ENCODE measurements around the gene SLC44A3. TPM values are rescaled to one million over a fixed set of nuclear protein-coding genes. Genes with fewer than 3 reads are reported as not detected.

Gene SLC44A3
- total RNA-seq, 3 donors from 2014 or later: 2.1 to 12.6 (median 10.5) TPM

GRCh38 chr1:94805912-94806311 lies 14.2 kb upstream of the SLC44A3 start:
- H3K9me3 ChIP-seq: no peaks in the 10 kb centered on the region
- H3K27ac ChIP-seq: no peak overlapping the region
- H3K36me3 ChIP-seq: no peaks in the 10 kb centered on the region
- peak in 1 of 2 donors; percentile 46 for DNase-seq (ENCODE audit: low spot score in 2 of 2)
- H3K4me1 ChIP-seq: peaks cover 0 to 6% of the 10 kb centered on the region in 2 donors
- TF ChIP-seq CTCF (IDR thresholded peaks at IDR 0.05) (peak; percentile 92 to 98 (median 97)), POLR2AphosphoS5 (IDR thresholded peaks at IDR 0.05) (no peak), POLR2A (IDR thresholded peaks at IDR 0.05) (no peak)
- no peaks in the 10 kb centered on the region for H3K27me3 ChIP-seq
- intact Hi-C loops (cut with DNase I; ENCODE audit: low total_unique reads): no loop called here
- peak overlapping the region in 1 of 3 donors; percentile 8 for H3K4me3 ChIP-seq

- no peaks in the 10 kb centered on the region for H3K36me3 ChIP-seq
- no peak for DNase-seq (ENCODE audit: low spot score in 2 of 2)
- no peak overlapping the region for H3K27ac ChIP-seq
- no peaks in the 10 kb centered on the region for H3K27me3 ChIP-seq
- intact Hi-C loops (cut with DNase I; ENCODE audit: low total_unique reads): no loop called here
- peak overlapping the region in 2 of 3 donors; percentile 8 to 25 for H3K4me3 ChIP-seq
- H3K9me3 ChIP-seq: no peaks in the 10 kb centered on the region
- TF ChIP-seq POLR2A (IDR thresholded peaks at IDR 0.05) (no peak), POLR2AphosphoS5 (IDR thresholded peaks at IDR 0.05) (no peak), CTCF (IDR thresholded peaks at IDR 0.05) (no peak)
- H3K4me1 ChIP-seq: peaks cover 0 to 6% of the 10 kb centered on the region in 2 donors
These were observed 13.7 kb upstream of the SLC44A3 start for GRCh38 chr1:94806441-94806871.

- intact Hi-C loops (cut with DNase I; ENCODE audit: low total_unique reads): no loop called here
- Histone ChIP-seq H3K4me3 (no peak overlapping the region), H3K27me3 (no peaks in the 10 kb centered on the region), H3K4me1 (peaks cover 0 to 3% of the 10 kb centered on the region in 2 donors), H3K36me3 (no peaks in the 10 kb centered on the region), H3K9me3 (no peaks in the 10 kb centered on the region), H3K27ac (no peak overlapping the region)
- TF ChIP-seq POLR2AphosphoS5 (IDR thresholded peaks at IDR 0.05): no peak
- no peak for TF ChIP-seq CTCF (IDR thresholded peaks at IDR 0.05)
- TF ChIP-seq POLR2A (IDR thresholded peaks at IDR 0.05): no peak
- DNase-seq (ENCODE audit: low spot score in 2 of 2): no peak
These were observed 12.2 kb upstream of the SLC44A3 start for GRCh38 chr1:94807742-94808491.

GRCh38 chr1:94808669-94809068 lies 11.5 kb upstream of the SLC44A3 start:
- Histone ChIP-seq H3K27ac (no peak overlapping the region), H3K36me3 (no peaks in the 10 kb centered on the region), H3K4me3 (no peak overlapping the region), H3K9me3 (no peaks in the 10 kb centered on the region), H3K4me1 (no peaks in the 10 kb centered on the region), H3K27me3 (no peaks in the 10 kb centered on the region)
- TF ChIP-seq POLR2A (IDR thresholded peaks at IDR 0.05): no peak
- no peak for TF ChIP-seq POLR2AphosphoS5 (IDR thresholded peaks at IDR 0.05)
- no peak for TF ChIP-seq CTCF (IDR thresholded peaks at IDR 0.05)
- intact Hi-C loops (cut with DNase I; ENCODE audit: low total_unique reads): no loop called here
- DNase-seq (ENCODE audit: low spot score in 2 of 2): no peak

GRCh38 chr1:94812985-94813384 lies 7.2 kb upstream of the SLC44A3 start:
- DNase-seq (ENCODE audit: low spot score in 2 of 2): no peak
- Histone ChIP-seq H3K9me3 (no peaks in the 10 kb centered on the region), H3K27me3 (no peaks in the 10 kb centered on the region), H3K36me3 (no peaks in the 10 kb centered on the region), H3K4me1 (no peaks in the 10 kb centered on the region), H3K4me3 (no peak overlapping the region), H3K27ac (no peak overlapping the region)
- intact Hi-C loops (cut with DNase I; ENCODE audit: low total_unique reads): no loop called here
- TF ChIP-seq POLR2AphosphoS5 (IDR thresholded peaks at IDR 0.05) (no peak), POLR2A (IDR thresholded peaks at IDR 0.05) (no peak), CTCF (IDR thresholded peaks at IDR 0.05) (no peak)
